ENCODE data around the gene GOLGA1. TPM values are rescaled to one million over a fixed set of nuclear protein-coding genes. Genes with fewer than 3 reads are reported as not detected.

GOLGA1 gene
- total and polyA plus RNA-seq, 9 of the 15 experiments (the other 6 are each of a cell fraction or from before 2014, with no cell fraction given): 2.9 to 15.9 (median 8.5) TPM

- TF ChIP-seq ZNF518B (CRISPR knock-in tag; IDR thresholded peaks at IDR 0.05) (no peak), FOXK1 (CRISPR knock-in tag; IDR thresholded peaks at IDR 0.05; ENCODE audit: borderline replicate concordance) (no peak), SIN3A (IDR thresholded peaks at IDR 0.05; ENCODE audit: borderline replicate concordance in 2 of 2, control insufficient read depth in 1 of 2, low read depth in 2 of 2, low read length in 2 of 2) (peak; percentile 54 to 63; a peak in 2 of 4 replicates), TARDBP (IDR thresholded peaks at IDR 0.05) (no peak), ZNF324 (CRISPR knock-in tag; IDR thresholded peaks at IDR 0.05) (no peak), TEAD1 (CRISPR knock-in tag; IDR thresholded peaks at IDR 0.05) (0 out of 4 replicates have a peak, but pooled peaks of 1 of the 2 experiments have one; percentile 12), HDGF (IDR thresholded peaks at IDR 0.05) (no peak), CSDE1 (IDR thresholded peaks at IDR 0.05) (no peak), BMI1 (IDR thresholded peaks at IDR 0.05; ENCODE audit: low read length) (no peak), TBL1XR1 (IDR thresholded peaks at IDR 0.05; ENCODE audit: low read length in 2 of 2) (peak in 1 of 2 experiments; percentile 50; a peak in 1 of 4 replicates), ZNF79 (CRISPR knock-in tag; IDR thresholded peaks at IDR 0.05; ENCODE audit: low read depth) (no peak), ZNF12 (CRISPR knock-in tag; IDR thresholded peaks at IDR 0.05) (peak; percentile 20; the same call in 1 of the 2 replicates), FOXO4 (CRISPR knock-in tag; IDR thresholded peaks at IDR 0.05) (no peak), MXI1 (IDR thresholded peaks at IDR 0.05; ENCODE audit: low read depth, low read length) (0 out of 2 replicates have a peak, but pooled peaks have one; percentile 42), XRCC4 (IDR thresholded peaks at IDR 0.05; ENCODE audit: extremely low read depth, insufficient read depth, insufficient read length) (no peak), PHF20 (IDR thresholded peaks at IDR 0.05; ENCODE audit: partially characterized antibody) (no peak), BRF2 (IDR thresholded peaks at IDR 0.05; ENCODE audit: borderline replicate concordance, insufficient read depth, insufficient read length) (no peak), ZNF699 (CRISPR knock-in tag; IDR thresholded peaks at IDR 0.05; ENCODE audit: insufficient replicate concordance) (no peak), RUNX1 (IDR thresholded peaks at IDR 0.05; ENCODE audit: low read depth) (no peak), FOXP4 (CRISPR knock-in tag; IDR thresholded peaks at IDR 0.05; ENCODE audit: borderline replicate concordance) (no peak), DACH1 (IDR thresholded peaks at IDR 0.05; ENCODE audit: partially characterized antibody) (no peak)
These were observed 70.8 kb downstream of the GOLGA1 start (continued) for GRCh38 chr9:124869986-124870560.
